Neuronal stem cell (in vitro differentiated cells): ENCODE data around the gene PIEZO2.
"Not testable (repeated sequence)": the region's sequence is repeated elsewhere in the genome, so short reads cannot be mapped to it uniquely, and the experiment has no call there.

Experiments used
- DNase-seq: peaks from one replicate; pipeline ENCODE4 v3.0.0-alpha.2; 2013; ENCODE audit warnings: low spot score
- H2AFZ ChIP-seq: one replicate; pipeline ENCODE4 v1.6.1; 2013; ENCODE audit warnings: mild to moderate bottlenecking, low read length, inconsistent platforms
- H2AK5ac ChIP-seq: 2 replicates; pipeline ENCODE4 v1.6.1; 2013; ENCODE audit warnings: low read depth, mild to moderate bottlenecking, inconsistent platforms, low read length, moderate library complexity, mixed read lengths
- H2BK120ac ChIP-seq: 2 replicates; pipeline ENCODE4 v1.6.1; 2013; ENCODE audit warnings: low read depth, mild to moderate bottlenecking, inconsistent platforms, low read length, moderate library complexity, mixed read lengths
- H2BK12ac ChIP-seq: one replicate; pipeline ENCODE4 v1.6.1; 2013; ENCODE audit warnings: low read length, inconsistent platforms
- H2BK15ac ChIP-seq: 2 replicates; pipeline ENCODE4 v1.6.1; 2013; ENCODE audit warnings: mild to moderate bottlenecking, low read length, inconsistent platforms, mixed read lengths
- H2BK5ac ChIP-seq: one replicate; pipeline ENCODE4 v1.6.1; 2013; ENCODE audit warnings: inconsistent platforms, mild to moderate bottlenecking, low read length, moderate library complexity
- H3K14ac ChIP-seq: one replicate; pipeline ENCODE4 v1.6.1; 2013; ENCODE audit warnings: low read length, inconsistent platforms
- H3K18ac ChIP-seq: 2 replicates; pipeline ENCODE4 v1.6.1; 2013; ENCODE audit warnings: low read length, inconsistent platforms
- H3K23ac ChIP-seq: 2 replicates; pipeline ENCODE4 v1.6.1; 2013; ENCODE audit warnings: low read depth, mild to moderate bottlenecking, mixed read lengths, low read length, inconsistent platforms; ENCODE audit not compliant: poor library complexity
- H3K27ac ChIP-seq: replicated peaks from 3 replicates; pipeline ENCODE4 v1.5.1; 2013; ENCODE audit warnings: low read length, inconsistent platforms
- H3K27me3 ChIP-seq, 3 experiments: 2 replicates each; pipeline ENCODE4 v1.6.1; 2013; ENCODE audit warnings: low read length in 3 of 3, mild to moderate bottlenecking in 2 of 3, inconsistent platforms in 1 of 3, low read depth in 1 of 3, mixed read lengths in 1 of 3, moderate library complexity in 1 of 3; ENCODE audit not compliant: control insufficient read depth in 3 of 3, insufficient read depth in 3 of 3
- H3K36me3 ChIP-seq, 2 donors: replicated peaks in 1 of 2; 2 replicates each; pipeline ENCODE4 v1.6.1; 2013; ENCODE audit warnings: low read length in 2 of 2; ENCODE audit not compliant: control insufficient read depth in 2 of 2, insufficient read depth in 2 of 2
- H3K4ac ChIP-seq: 2 replicates; pipeline ENCODE4 v1.6.1; 2013; ENCODE audit warnings: inconsistent platforms, mild to moderate bottlenecking, low read length, moderate library complexity
- H3K4me1 ChIP-seq, 2 donors: 1 replicate in 1 of 2; 2 replicates in 1 of 2; pipeline ENCODE4 v1.6.1; 2013; ENCODE audit warnings: low read length in 2 of 2, low read depth in 1 of 2; ENCODE audit not compliant: control insufficient read depth in 2 of 2, insufficient read depth in 1 of 2
- H3K4me2 ChIP-seq: one replicate; pipeline ENCODE4 v1.6.1; 2013; ENCODE audit warnings: mild to moderate bottlenecking, low read length, inconsistent platforms; ENCODE audit not compliant: insufficient read depth, poor library complexity, severe bottlenecking
- H3K4me3 ChIP-seq, 2 donors: 2 replicates each; pipeline ENCODE4 v1.5.1; 2013; ENCODE audit warnings: low read length in 2 of 2, mild to moderate bottlenecking in 2 of 2, inconsistent platforms in 1 of 2, moderate library complexity in 1 of 2
- H3K79me1 ChIP-seq: one replicate; pipeline ENCODE4 v1.6.1; 2013; ENCODE audit warnings: low read depth, mild to moderate bottlenecking, inconsistent platforms, low read length, moderate library complexity
- H3K9ac ChIP-seq: one replicate; pipeline ENCODE4 v1.6.1; 2013; ENCODE audit warnings: mild to moderate bottlenecking, low read depth, low read length, inconsistent platforms; ENCODE audit not compliant: poor library complexity
- H3K9me3 ChIP-seq, 2 donors: replicated peaks in 1 of 2; 2 replicates each; pipeline versions ENCODE3 to v1.6.1; 2013; ENCODE audit warnings: low read length in 2 of 2, mild to moderate bottlenecking in 2 of 2, inconsistent platforms in 1 of 2, low read depth in 1 of 2, mixed read lengths in 1 of 2, moderate library complexity in 1 of 2; ENCODE audit not compliant: control insufficient read depth in 2 of 2, insufficient read depth in 1 of 2
- H4K8ac ChIP-seq: one replicate; pipeline ENCODE4 v1.6.1; 2013; ENCODE audit warnings: low read depth, mild to moderate bottlenecking, inconsistent platforms, low read length, moderate library complexity
- H4K91ac ChIP-seq: one replicate; pipeline ENCODE4 v1.6.1; 2013; ENCODE audit warnings: low read length, low read depth, mild to moderate bottlenecking, inconsistent platforms; ENCODE audit not compliant: poor library complexity
- WGBS, 2 donors: extraction: QIAGEN DNeasy Blood & Tissue Kit; methylation state at CpG; one replicate each; pipeline ENCODE4 v1.1.7; 2013; ENCODE audit warnings: missing lambda C conversion rate in 2 of 2, mixed read lengths in 1 of 2; ENCODE audit not compliant: insufficient read length in 2 of 2, insufficient replicate concordance in 1 of 2; ENCODE audit errors: extremely low coverage in 2 of 2; 5-methylcytosine and 5-hydroxymethylcytosine counted together

Gene PIEZO2

DNA sequence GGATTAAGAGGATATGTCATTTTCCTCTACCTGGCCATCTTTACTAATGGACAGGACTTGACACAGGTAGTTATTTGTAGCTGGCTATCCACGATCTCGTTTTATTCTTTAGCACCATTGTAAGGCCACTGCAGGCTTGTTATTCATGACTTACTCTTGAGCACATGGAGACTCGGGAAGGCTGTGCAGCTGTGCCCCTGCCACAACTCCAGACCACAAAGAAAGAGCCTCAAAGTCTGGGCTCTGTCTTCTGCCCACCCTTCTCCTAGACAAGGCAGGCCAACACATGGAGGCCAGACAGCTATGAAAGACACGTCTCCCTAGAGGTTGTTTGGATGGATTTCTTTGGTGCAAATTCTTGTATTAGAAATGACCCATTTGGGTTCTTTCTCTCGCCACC lies 489.8 kb downstream of the PIEZO2 start:
- no peaks in the 10 kb centered on the region for H3K36me3 ChIP-seq
- WGBS, 2 donors: no CpG with 5 or more reads among the region's 5 CpGs
- no peak overlapping the region for H3K14ac ChIP-seq

DNA sequence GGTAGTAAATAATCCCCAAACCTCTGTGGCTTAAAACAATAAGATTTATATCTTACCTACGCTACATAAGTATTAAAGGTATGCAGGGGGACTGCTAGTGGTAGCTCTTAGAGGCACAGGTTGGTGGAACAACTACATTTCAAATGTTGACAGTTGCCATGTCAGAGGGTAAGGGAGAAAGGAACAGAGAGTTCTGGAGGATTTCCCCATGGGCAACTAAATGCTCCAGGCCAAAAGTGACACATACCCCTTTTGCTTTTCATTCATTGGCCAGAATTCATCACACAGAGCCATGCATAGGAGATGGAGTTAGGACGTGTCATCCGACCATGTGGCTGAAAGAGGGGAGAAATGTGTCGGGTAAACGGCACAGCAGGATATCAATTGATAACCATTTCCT lies 490.4 kb downstream of the PIEZO2 start:
- no peak overlapping the region for H3K9ac ChIP-seq
- H3K4me1 ChIP-seq: no peaks in the 10 kb centered on the region
- no peak overlapping the region for H2AK5ac ChIP-seq
- H3K23ac ChIP-seq: no peak overlapping the region
- H3K27ac ChIP-seq: no peak overlapping the region
- no peak overlapping the region for H2BK120ac ChIP-seq
- WGBS, 2 donors: no CpG with 5 or more reads among the region's 5 CpGs
- no peaks in the 10 kb centered on the region for H3K79me1 ChIP-seq
- no peak overlapping the region for H2BK15ac ChIP-seq
- H3K4me2 ChIP-seq: no peak overlapping the region
- no peak overlapping the region for H3K14ac ChIP-seq
- H4K91ac ChIP-seq: no peak overlapping the region
- H3K27me3 ChIP-seq: no peaks in the 10 kb centered on the region
- H3K4ac ChIP-seq: no peak overlapping the region
- DNase-seq: no peak
- no peak overlapping the region for H3K4me3 ChIP-seq
- no peak overlapping the region for H2BK12ac ChIP-seq
- H3K9me3 ChIP-seq: no peaks in the 10 kb centered on the region
- H3K18ac ChIP-seq: no peak overlapping the region
- H4K8ac ChIP-seq: no peak overlapping the region
- H2AFZ ChIP-seq: no peak overlapping the region
- H3K36me3 ChIP-seq: no peaks in the 10 kb centered on the region
- no peak overlapping the region for H2BK5ac ChIP-seq

More for the DNA sequence above, 489.8 kb downstream of the PIEZO2 start:
- Histone ChIP-seq H2AFZ (no peak overlapping the region), H3K27me3 (no peaks in the 10 kb centered on the region), H3K4me3 (no peak overlapping the region), H3K4ac (no peak overlapping the region), H3K23ac (no peak overlapping the region), H3K79me1 (no peaks in the 10 kb centered on the region), H3K27ac (no peak overlapping the region), H2AK5ac (no peak overlapping the region), H3K4me2 (no peak overlapping the region), H3K4me1 (no peaks in the 10 kb centered on the region), H4K8ac (no peak overlapping the region), H2BK5ac (no peak overlapping the region), H2BK12ac (no peak overlapping the region), H3K9me3 (no peaks in the 10 kb centered on the region), H4K91ac (no peak overlapping the region), H3K18ac (no peak overlapping the region), H2BK15ac (no peak overlapping the region), H3K9ac (no peak overlapping the region), H2BK120ac (no peak overlapping the region)
- DNase-seq: no peak

DNA sequence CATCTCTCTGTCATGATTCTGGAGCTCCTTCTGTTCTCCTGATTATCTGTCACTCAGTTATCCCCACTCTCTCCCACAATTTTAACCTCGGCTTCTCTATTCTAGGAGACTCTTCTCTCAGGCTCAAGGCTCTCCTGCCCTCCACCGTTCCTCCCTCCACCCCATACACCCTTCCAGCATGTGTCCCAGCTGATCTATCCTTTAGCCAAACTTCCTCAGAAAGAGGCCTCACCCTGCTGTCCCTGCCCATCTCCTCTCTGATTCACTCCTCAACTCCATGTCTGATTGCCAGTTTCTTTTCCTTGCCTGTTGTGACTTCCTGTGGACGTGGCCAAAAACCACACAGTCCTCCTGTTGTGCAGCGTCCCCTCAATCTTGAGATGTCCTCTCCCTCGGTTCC lies 505.4 kb downstream of the PIEZO2 start:
- H3K18ac ChIP-seq, DNase-seq, H3K4ac ChIP-seq, H3K23ac ChIP-seq, H2BK5ac ChIP-seq, H3K4me2 ChIP-seq, H2BK12ac ChIP-seq, H2BK120ac ChIP-seq, H3K36me3 ChIP-seq, H3K27me3 ChIP-seq, H3K79me1 ChIP-seq, H3K9me3 ChIP-seq, H3K14ac ChIP-seq, H2BK15ac ChIP-seq, H2AK5ac ChIP-seq, H4K91ac ChIP-seq, H3K27ac ChIP-seq, H3K4me3 ChIP-seq, H2AFZ ChIP-seq, H4K8ac ChIP-seq, H3K9ac ChIP-seq, H3K4me1 ChIP-seq: not testable (repeated sequence)
- WGBS, 2 donors: no CpG with 5 or more reads among the region's 5 CpGs

DNA sequence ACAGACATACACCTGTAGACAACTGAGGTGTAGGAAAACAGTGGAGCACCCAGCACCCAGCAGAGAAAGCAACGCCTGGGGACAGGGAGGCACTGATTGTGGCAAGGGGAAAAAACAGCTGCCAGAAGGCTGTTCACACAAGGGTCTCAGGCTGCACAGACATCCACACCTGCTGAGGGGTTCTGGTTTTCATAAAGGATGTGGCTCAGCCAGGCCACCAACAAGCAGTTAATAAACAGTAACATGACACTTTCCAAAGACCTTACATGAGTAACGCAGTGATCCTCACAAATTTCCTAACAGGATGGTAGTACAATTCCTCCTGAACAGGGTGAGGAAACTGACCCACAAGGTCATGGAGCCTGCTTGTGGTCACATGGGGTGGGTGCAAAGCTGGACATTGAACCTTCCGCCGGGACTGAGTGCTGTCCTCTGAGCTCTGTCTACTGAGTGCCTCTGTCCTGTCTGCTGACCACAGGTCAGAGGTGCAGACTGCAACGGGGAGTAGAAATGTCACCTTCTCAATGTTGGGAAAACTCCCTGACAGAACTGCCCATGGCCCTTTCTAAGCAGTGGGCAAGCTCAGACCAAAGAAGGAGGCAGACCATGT lies 506.3 kb downstream of the PIEZO2 start:
- not testable (repeated sequence) for H3K27ac ChIP-seq, H3K23ac ChIP-seq
- no CpG with 5 or more reads among the region's 5 CpGs for WGBS, 2 donors

More for the DNA sequence above, 506.3 kb downstream of the PIEZO2 start:
- not testable (repeated sequence) for H3K4me1 ChIP-seq, DNase-seq, H2BK15ac ChIP-seq, H3K9me3 ChIP-seq, H3K4me2 ChIP-seq, H4K8ac ChIP-seq, H3K14ac ChIP-seq, H3K36me3 ChIP-seq, H4K91ac ChIP-seq, H2BK120ac ChIP-seq, H3K27me3 ChIP-seq, H2AK5ac ChIP-seq, H2BK12ac ChIP-seq, H3K79me1 ChIP-seq, H3K9ac ChIP-seq, H2AFZ ChIP-seq, H2BK5ac ChIP-seq, H3K4ac ChIP-seq, H3K4me3 ChIP-seq, H3K18ac ChIP-seq
